Fibroblast of the conjunctiva (primary cell): Measurements from ENCODE around the gene THEM4.
"Not testable (repeated sequence)": the region's sequence is repeated elsewhere in the genome, so short reads cannot be mapped to it uniquely, and the experiment has no call there.

Experiments
- DNase-seq: peaks from one replicate; pipeline ENCODE4 v3.0.0-alpha.2; 2010; ENCODE audit warnings: low read depth

The THEM4 gene

GRCh38 chr1:151893176-151893924 lies 16.0 kb downstream of the THEM4 start:
- no peak for DNase-seq

- no peak for DNase-seq
Observed at GRCh38 chr1:151892190-151892589, 17.1 kb downstream of the THEM4 start.

- no peak for DNase-seq
Observed at GRCh38 chr1:151891512-151891911, 17.8 kb downstream of the THEM4 start.

- DNase-seq, result no peak
Observed at GRCh38 chr1:151888972-151889570, 20.2 kb downstream of the THEM4 start.

- DNase-seq, result peak; percentile 59
Observed at GRCh38 chr1:151887028-151887427, 22.3 kb downstream of the THEM4 start.

- no peak for DNase-seq
Observed at GRCh38 chr1:151885479-151885878, 23.8 kb downstream of the THEM4 start.

- DNase-seq, result not testable (repeated sequence)
Observed at GRCh38 chr1:151884879-151885278, 24.4 kb downstream of the THEM4 start.

GRCh38 chr1:151884445-151884844 lies 24.9 kb downstream of the THEM4 start:
- DNase-seq, result not testable (repeated sequence)

GRCh38 chr1:151883898-151884297 lies 25.4 kb downstream of the THEM4 start:
- not testable (repeated sequence) for DNase-seq

- DNase-seq, result not testable (repeated sequence)
Observed at GRCh38 chr1:151882918-151883317, 26.4 kb downstream of the THEM4 start.

GRCh38 chr1:151882466-151882865 lies 26.8 kb downstream of the THEM4 start:
- DNase-seq, result no peak

GRCh38 chr1:151881479-151881878 lies 27.8 kb downstream of the THEM4 start:
- no peak for DNase-seq

- DNase-seq, result no peak
Observed at GRCh38 chr1:151875419-151876097, 33.8 kb downstream of the THEM4 start.

- DNase-seq, result not testable (repeated sequence)
Observed at GRCh38 chr1:151872776-151873175, 36.5 kb downstream of the THEM4 start.

GRCh38 chr1:151871284-151872030 lies 37.9 kb downstream of the THEM4 start:
- no peak for DNase-seq

GRCh38 chr1:151868486-151868885 lies 40.8 kb downstream of the THEM4 start:
- no peak for DNase-seq

- peak; percentile 59 for DNase-seq
Observed at GRCh38 chr1:151867765-151868411, 41.4 kb downstream of the THEM4 start.

- peak; percentile 35 for DNase-seq
Observed at GRCh38 chr1:151867321-151867720, 42.0 kb downstream of the THEM4 start.

GRCh38 chr1:151864411-151864810 lies 44.9 kb downstream of the THEM4 start:
- no peak for DNase-seq

GRCh38 chr1:151862604-151863003 lies 46.7 kb downstream of the THEM4 start:
- DNase-seq, result no peak

GRCh38 chr1:151860504-151861187 lies 48.7 kb downstream of the THEM4 start:
- DNase-seq, result no peak
